ENCODE results near the gene ERI3.

DNA sequence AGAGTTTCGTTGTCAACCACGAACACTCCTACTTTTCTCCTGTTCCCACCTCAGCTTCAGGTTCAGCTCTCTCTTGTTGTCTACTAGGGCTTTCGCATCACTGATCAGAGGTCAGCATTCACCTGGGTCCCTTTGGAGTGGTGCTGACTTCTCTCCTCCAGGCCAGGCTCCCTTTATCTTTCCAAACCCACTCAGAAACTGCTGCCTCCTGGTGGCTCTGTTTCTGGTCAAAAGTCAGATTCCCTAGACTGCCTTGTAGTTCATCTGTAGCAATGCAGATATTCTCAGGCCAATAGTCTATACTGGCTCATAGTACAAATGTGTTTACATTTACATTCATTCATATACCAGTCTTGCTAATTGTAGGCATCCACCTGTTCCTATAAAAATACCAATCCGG, 6.4 kb upstream of the ERI3 start:
- no peak for TF ChIP-seq SPI1 (IDR thresholded peaks at IDR 0.05; ENCODE audit: borderline replicate concordance, low read depth)
- TF ChIP-seq, protein P1, sequence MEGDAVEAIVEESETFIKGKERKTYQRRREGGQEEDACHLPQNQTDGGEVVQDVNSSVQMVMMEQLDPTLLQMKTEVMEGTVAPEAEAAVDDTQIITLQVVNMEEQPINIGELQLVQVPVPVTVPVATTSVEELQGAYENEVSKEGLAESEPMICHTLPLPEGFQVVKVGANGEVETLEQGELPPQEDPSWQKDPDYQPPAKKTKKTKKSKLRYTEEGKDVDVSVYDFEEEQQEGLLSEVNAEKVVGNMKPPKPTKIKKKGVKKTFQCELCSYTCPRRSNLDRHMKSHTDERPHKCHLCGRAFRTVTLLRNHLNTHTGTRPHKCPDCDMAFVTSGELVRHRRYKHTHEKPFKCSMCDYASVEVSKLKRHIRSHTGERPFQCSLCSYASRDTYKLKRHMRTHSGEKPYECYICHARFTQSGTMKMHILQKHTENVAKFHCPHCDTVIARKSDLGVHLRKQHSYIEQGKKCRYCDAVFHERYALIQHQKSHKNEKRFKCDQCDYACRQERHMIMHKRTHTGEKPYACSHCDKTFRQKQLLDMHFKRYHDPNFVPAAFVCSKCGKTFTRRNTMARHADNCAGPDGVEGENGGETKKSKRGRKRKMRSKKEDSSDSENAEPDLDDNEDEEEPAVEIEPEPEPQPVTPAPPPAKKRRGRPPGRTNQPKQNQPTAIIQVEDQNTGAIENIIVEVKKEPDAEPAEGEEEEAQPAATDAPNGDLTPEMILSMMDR (IDR thresholded peaks at IDR 0.05; ENCODE audit: insufficient read depth, low read length): no peak
